SK-N-MC (cell line): ENCODE data around the gene DNLZ.

ENCODE experiments used
- EZH2 ChIP-seq: fragments of 200-600 bp; sonication (generic); IDR thresholded peaks from one replicate; pipeline ENCODE4 v1.6.1; 2017; ENCODE audit warnings: antibody characterized with exemption
- FOXP2 ChIP-seq: optimal IDR thresholded peaks from 2 replicates; pipeline ENCODE3; 2011; ENCODE audit warnings: mild to moderate bottlenecking, moderate library complexity; ENCODE audit not compliant: insufficient read depth; ENCODE audit errors: extremely low read length, control extremely low read depth
- POLR2AphosphoS5 ChIP-seq: IDR thresholded peaks from 2 replicates; pipeline ENCODE4 v1.6.1; 2012; ENCODE audit warnings: mild to moderate bottlenecking, low read depth, low read length, borderline replicate concordance

GRCh38 chr9:136318776-136319241 lies 44.7 kb downstream of the DNLZ start:
- TF ChIP-seq EZH2 (no peak), POLR2AphosphoS5 (no peak), FOXP2 (no peak)
